Hematopoietic multipotent progenitor cell treated with erythropoietin and hydrocortisone succinate and interleukin-3 and kit ligand, for 6 days (in vitro differentiated cells): ENCODE measurements around the gene CCDC74B.
A peak's percentile ranks its signal among the peaks of the same experiment; 100 is the strongest.
"Not testable (repeated sequence)": the region's sequence is repeated elsewhere in the genome, so short reads cannot be mapped to it uniquely, and the experiment has no call there.

Experiments used
- DNase-seq: peaks from one replicate; pipeline ENCODE4 v3.0.0-alpha.2; 2015

Gene CCDC74B

DNA sequence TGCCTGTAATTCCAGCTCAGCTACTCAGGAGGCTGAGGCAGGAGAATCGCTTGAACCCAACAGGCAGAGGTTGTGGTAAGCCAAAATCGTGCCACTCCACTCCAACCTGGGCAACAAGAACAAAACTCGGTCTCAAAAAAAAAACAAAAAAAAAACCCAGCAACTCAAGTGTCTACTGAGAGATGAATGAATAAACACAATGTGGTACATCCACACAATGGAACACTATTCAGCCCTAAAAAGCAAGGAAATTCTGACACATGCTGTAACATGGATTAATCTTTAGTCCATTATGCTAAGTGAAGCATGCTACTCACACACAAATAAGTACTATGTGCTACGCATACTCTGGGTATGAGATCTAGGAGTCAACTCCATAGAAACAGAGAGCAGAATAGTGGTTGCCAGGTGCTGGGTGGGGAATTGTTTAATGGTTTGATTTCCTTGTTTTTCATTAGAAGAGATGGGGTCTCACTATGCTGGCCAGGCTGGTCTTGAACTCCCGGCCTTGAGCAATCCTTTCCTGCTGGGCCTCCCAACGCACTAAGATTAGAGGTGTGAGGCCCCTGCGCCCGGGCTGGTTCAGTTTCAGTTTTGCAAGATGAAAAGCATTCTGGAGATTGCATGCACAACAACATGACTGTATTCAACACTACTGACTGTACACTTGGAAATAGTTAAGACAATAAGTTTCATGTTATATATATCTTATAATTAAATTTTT lies 20.5 kb upstream of the CCDC74B start:
- no peak for DNase-seq

DNA sequence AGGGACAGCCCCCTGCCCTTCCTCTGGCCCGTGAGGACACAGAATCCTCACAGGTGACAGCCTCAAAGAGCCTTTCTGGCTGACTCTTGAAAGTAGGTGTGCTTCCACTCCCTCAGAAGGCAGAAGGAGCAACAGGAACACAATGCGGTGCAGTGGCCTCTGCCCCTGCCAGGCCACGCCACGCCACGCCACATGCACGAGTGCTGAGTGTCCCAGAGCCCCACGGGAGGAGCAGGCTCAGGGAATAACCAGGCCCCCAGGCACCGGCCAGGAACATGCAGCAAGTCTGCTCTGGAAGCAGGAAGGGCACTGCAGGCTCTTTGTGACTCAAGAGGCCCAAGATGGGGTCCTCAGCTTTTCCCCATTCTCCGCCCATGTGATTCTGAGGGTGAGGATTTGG lies 18.1 kb upstream of the CCDC74B start:
- DNase-seq, result no peak

DNA sequence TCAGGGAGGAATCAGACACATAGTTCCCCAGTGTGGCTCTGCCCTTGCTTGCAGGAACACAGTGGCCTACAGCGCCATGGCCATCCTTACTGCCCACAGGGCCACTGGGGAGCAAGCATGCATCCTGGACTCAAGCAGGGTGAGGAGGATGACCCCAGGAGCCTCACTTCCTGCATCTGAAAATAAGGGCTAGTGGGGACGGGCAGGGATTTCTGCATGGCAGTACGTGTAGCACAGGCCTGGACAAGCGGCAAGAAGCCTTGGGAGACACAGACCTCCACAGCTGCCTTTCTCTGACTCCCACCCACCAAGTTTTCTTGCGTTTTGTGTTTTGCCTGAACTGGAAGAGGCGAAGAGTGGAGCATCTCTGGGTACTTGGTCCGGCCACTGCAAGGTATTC lies 17.6 kb upstream of the CCDC74B start:
- not testable (repeated sequence) for DNase-seq

DNA sequence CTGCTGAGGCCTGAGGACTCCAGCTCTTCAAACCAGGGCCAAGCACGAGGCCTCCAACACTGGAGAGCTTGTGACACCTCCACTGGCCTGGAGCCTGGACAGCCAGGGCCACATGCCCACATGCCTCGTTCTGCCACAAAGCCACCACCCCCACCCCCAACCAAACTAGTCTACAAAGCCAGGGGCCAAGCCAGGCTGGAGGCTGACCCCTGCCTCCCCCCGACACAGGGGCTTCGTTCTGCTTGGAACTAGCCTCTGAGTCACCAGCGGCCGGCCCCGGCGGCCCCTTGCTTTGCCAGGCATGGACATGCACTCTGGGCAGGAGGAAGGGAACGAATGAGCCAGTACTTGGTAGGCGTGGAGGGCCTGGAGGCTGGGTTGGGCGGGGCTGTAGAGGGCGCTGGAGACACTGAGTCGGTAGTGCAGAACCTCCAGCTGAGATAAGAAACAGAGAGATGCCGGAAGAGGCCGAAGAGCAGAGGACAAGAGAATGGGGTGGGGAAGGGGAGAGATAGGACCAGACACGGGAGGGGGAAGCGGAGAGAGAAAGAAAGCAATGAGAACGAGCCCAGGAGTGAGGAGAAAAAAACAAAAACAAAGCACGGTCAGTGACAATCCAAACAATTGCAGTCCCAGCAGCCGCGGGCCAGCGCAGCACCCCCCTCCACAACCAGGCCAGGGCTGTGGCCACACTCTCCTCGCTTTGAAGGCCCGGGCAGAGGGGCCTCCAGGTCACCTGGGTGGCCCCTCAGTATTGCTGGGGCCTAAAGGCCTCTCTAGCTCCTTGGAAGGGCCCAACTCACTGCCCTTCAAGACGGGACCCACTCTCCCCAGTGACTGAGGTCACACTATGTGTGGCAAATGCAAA lies 16.2 kb upstream of the CCDC74B start:
- DNase-seq, result peak; percentile 28

DNA sequence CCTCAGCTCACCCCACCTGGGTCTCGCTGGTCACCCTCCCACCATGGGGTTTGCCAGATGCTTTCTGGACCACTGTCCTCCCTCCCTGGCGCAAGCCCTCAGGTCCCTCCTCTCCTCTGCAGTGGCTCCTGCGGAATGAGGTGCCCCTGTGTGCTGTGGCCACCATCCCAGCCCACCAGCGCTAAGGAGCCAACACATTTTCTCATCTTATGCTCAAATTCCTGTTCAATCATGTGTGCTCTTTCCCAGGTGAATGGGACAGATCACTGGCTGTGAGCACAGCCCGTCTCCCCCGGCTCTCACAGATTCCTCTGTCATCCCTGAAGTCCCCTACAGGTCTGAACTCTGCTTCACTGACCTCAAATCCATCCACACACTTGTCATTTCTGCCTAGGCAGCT lies 15.2 kb upstream of the CCDC74B start:
- DNase-seq, result no peak

DNA sequence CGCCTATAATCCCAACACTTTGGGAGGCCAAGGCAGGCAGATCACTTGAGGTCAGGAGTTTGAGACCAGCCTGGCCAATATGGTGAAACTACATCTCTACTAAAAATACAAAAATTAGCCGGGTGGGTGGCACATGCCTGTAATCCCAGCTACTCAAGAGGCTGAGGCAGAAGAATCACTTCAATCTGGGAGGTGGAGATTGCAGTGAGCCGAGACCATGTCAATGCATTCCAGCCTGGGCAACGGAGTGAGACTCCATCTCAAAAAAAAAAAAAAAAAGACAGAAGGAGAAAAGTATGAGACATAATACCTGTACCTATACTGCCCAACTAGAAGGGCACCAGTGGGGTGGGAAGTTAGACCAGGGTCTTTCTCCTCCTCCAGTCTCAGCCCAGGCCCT lies 14.5 kb upstream of the CCDC74B start:
- DNase-seq, result not testable (repeated sequence)

DNA sequence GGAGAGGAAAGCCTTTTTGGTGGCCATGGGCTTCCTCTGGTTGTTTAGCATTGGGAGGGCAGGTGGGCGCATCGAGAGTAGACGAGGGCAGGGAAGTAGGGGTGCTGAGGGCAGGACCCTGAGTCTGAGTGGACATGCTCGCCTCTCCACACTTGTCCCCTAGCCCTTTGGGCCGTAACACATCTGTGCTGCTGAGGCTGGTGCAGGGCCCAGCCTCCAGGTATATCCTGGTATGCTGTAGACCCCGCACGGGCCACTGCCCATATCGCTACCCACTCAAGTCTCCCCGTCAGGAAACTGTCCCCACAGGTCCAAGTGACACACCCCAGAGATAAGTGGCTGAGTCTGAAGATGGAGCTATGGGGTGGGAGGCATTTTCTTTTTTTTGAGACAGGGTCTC lies 13.7 kb upstream of the CCDC74B start:
- DNase-seq, result no peak

DNA sequence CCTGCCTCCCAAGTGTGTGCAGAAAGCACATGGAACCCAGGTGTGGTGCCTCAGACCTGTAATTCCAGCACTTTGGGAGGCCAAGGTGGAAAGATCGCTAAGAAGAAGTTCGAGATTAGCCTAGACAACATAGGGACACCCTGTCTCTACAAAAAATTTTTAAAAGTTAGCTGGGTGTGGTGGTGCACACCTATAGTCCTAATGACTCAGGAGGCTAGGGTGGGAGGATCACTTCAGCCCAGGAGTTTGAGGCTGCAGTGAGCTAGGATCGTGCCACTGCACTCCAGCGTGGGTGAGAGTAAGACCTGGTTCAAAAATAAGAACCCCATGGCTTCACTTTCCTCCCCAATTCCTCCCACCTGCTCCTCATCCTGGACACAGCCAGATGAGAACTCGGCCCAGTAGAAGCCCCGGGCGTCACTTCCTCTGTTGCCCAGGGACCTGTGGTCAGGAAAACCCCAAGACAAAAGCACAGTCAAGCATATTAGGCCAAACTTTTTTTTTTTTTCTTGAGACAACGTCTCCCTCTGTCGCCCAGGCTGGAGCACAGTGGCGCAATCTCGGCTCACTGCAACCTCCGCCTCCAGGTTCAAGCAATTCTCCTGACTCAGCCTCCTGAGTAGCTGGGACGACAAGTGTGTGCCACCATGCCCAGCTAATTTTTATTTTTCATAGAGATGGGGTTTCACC lies 13.1 kb upstream of the CCDC74B start:
- DNase-seq, result peak; percentile 12

DNA sequence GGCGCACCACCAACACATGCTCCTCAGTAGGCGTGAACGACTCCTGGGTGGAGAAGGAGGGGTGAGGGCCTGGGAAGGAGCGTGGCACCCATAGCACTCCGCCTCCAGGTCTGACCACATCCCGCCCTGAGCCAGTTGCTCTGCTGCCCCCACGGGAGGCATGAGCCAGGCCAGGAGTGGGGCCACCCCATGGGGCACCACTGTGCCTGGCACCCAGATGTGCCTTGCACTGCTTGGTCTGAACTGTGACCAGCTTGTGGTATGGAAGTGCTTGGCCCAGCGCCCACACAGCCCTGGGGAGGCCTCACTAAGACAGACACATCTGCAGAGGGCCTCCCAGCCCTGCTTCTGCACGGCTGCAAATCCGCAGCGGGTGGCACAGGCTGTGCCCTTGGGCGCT lies 12.4 kb upstream of the CCDC74B start:
- DNase-seq, result peak; percentile 24

DNA sequence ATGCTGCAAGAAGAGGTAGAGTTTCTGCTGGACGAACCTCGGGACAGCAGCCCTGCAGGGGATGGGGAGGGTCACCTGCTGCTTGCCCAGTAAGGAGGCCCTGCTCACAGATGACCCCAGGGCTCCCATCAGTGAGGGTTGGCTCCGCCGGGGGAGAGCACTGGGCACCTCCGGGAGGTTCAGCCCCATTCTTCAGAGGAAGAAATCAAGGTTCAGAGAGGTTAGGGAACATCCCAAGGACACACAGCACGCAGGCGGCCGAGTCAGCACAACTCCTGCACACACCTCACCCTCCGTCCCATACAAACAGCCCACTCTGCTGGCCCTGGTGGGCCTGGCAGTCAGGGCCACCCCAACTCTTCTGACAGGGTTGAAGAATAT lies 11.7 kb upstream of the CCDC74B start:
- DNase-seq, result no peak

DNA sequence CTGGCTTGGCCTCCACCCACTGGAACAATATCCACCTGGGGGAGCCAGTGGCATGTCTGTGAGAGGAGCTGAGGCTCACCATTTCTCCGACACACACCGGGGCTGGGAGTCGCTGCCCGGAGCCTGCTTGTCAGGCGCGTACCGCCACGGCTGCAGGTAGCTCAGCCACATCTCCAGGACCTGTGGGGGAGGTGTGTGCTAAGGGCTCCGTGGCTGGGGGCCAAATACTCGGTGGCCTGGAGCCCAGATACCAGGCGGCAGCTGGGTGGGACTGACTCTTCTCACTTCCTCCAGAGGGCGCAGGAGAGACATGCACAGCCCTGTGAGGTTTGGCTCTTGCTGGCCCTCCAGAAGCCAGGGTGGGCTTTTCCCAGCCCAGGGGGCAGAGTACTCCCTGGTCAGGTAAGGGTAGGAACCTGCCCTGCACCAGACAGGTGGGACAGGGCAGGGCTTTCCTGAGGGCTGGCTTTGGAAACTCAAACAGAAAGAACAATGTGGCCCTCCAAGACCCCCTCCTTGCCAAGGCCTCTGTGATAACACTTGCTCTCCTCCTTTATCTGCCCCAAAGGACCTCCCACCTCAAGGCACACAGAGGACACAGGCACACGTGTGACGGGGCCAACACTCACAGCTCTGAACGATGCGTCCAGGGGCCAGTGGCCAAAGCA lies 11.2 kb upstream of the CCDC74B start:
- peak; percentile 84 for DNase-seq

DNA sequence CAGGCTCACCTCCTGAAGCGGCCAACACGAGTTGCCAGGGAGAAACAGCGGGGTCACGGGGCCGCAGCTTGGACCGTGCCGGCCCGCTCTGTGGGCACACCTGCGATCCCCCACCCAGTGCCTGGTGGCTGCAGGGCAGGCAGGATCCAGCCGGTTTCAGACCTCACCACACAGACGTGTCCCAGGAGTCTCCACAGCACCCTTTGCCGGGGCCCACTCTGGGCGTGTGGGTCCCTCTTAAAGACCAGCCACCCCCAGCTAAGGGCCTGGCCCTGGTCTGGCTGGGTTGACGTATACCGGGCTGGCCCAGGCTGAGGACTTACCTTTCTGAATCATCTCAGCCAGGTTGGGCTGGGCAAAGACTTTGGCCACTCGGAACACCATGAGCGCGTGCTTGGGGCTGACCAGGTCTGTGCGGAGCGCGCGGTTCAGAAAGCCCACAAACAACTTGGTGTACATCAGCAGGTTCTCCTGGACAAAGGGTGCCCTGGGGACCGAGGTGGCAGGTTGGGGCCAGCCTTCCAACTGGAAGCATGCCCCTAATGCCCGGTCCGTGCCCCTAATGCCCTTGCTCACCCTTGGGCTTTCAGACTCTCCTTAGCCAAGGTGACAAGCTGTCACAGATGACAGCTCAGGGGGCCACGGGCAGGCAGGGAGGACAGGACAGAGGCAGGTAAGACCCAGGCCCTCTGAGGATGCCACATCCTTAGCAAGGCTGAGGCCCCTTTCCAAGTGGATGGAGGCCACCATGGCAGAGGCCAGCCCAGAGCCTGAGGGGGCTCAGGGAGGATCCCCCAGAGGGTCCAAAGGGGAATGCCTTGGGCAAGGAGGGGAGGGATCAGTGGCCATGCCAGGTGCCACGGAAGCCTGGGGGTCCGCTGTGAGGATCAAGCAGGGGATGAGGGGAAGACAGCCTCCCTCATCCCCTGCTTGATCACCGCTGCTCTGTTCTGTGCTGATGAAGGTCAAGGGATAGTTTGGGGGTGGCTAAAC lies 10.2 kb upstream of the CCDC74B start:
- no peak for DNase-seq

DNA sequence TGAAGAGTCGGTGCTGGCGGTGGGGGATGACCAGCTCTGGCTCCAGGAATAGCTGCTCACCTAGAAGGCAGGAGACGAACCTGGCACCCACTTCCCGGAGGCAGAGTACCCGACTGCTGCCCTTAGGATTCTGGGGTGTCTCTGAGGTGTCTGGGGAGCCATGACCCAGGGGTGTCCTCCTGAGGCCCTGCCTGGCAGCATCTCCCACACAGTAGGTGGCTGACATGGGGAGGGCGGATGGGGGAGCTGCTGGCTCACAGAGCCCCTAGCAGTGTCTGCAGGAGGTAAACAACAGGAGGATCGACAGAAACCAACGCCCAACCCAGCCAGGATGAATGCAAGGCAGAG lies 9.5 kb upstream of the CCDC74B start:
- not testable (repeated sequence) for DNase-seq

DNA sequence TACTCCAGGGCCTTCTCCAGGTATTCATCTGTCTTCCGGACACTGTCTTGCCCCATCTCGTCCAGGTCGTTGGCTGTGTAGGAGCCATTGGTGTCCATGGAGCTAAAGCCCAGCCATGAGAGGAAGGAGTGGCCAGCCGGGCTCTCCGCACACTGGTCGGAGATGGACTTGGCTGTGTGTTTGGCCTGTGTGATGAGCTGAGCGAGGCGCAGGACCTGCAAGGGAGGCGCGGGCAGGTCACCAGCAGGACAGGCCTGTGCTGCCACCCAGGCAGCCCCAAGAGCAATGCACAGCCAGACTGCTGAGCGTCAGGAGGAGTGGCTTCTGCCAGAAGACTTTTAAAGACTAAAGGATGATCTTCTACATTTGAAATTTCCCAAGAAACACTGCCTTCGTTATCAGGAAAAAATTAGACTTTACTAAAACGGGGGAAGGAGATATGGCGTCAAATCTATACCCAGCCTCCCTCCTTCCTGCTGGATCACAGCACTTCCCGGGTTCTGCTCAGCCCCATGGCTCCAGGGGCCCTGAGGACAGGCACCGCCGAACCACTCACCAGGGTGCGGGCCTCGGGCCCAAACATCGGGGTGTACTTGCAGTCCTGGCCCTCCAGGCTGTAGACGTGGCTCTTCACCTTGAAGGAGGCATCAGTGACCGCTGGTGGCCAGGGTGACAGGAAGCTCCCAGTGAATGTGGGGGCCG lies 9.0 kb upstream of the CCDC74B start:
- DNase-seq, result not testable (repeated sequence)

DNA sequence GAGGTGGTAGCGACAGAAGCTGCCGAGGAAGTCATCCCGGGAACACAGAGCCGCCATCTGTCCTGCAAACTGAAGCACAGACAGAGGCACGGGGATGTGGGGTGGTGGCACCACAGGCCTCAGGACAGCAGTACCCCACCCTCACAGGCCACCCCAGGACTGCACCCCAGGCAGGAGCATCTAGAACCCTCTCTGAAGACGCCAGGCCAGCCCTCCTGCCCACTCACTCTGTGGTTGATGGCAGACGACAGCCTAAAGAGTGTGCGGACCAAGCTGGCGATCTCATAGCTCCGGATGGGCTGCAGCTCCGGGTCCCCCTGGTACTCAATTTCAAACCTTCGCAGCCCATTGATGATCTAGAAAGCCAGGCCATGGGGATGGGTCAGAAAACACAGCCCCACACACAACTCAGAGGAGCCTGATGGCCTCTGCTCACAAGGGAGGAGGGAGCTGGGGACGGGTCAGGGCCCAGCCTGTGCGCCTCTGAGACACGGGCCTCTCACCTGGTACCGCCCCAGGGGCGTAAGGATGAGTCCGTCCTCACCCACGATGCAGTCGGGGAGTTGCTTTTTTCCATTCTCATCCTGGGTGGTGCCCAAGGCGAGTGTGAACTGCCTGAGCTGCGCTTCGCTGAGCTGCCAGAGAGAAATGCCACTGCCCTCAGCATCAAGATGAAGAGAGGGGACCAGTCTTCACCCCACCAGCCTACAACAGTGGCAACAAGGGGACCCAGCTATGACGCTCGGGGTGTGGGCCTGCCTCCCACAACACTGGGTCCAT lies 8.1 kb upstream of the CCDC74B start:
- no peak for DNase-seq

DNA sequence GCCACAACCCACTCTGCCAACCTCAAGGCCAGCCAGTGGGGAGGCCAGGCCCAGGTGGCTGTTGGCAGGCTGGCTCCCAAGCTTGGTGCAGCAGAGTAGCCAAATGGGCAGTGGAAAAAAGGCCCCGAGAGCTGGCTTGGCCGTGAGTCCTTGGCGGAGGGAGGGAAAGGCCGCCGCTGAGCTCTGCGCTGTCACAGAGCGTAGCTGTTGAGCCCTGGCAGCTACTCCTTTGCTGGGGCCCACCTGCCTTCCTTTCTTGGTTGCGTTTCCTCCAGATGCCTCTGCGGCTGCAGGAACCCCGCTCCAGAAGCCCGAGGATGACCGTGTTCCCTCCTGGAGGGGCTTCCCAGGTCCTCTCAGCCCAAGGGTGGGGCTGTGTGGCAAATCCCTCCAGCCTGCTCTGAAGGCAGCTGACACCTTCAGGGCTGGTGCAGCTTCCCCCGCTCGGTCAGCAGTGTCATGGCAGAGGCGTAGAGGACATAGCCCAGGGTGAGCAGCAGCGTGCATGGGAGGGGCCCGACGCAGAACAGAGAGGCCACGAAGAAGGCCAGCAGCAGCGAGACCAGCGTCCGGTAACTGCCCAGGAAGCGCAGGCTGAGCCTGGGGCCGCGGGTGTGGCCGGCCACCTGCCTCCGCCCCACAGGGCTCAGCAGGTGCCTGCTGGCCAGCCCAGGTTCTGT lies 7.4 kb upstream of the CCDC74B start:
- DNase-seq, result not testable (repeated sequence)

DNA sequence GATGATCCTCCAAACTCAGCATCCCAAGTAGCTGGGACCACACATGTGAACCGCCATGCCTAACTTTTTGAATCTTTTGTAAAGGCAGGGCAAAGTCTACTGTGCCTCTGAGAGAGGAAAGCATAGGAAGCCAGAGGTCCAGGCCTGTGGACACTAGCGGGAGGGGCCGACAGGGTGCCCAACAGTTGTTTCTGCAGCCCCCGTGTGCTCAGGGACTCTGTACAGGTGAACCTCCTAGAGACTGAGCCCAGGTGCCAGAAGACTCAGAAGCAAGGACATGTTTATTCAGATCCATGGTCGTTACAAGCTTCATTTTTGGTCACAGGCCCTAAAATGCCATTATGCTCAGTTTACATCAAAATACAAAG lies 6.2 kb upstream of the CCDC74B start:
- not testable (repeated sequence) for DNase-seq

DNA sequence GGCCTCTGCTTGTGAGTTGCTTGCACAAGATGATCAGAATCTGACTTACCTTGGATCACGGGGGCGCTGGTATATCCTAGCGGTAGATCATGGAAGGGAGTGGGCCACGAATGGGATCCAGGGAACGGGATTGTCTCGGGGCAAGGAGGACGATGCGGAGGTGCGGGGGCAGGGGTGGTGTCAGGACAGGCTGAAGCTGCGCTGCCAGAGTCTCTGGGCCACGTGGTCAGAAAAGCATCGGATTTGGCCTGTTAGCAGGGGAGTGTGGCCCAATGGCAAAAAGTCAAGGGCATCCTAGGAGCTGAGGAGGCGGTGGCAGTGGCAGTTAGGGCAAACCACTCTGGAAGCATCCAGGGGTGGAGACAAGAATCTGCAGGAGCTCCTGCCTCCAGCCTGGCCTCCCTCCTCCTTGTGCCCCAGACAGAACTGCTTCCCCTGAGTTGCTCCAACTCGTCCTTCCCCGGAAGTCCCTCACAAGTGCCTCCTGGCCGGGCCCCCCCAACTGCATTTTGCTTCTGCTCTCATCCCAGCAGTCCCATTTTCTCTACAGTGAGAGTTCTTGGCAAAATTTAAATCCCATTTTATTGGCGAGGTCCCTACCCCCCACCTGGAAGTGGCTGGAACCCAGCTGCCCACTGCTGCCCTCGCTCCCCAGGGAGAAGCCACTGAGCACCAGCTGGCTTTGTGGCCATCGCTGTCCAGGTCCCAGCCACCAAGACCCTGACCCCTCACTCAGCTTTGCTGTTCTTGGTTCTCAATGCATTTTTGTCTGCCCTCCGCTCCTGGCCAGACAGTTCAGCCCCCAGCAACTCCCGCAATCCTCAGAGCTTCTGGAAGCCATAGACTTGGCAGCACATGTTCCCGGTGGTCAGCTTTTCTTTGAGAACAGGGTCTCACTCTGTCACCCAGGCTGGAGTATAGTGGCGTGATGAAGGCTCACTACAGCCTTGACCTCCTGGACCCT lies 5.6 kb upstream of the CCDC74B start:
- DNase-seq, result no peak

DNA sequence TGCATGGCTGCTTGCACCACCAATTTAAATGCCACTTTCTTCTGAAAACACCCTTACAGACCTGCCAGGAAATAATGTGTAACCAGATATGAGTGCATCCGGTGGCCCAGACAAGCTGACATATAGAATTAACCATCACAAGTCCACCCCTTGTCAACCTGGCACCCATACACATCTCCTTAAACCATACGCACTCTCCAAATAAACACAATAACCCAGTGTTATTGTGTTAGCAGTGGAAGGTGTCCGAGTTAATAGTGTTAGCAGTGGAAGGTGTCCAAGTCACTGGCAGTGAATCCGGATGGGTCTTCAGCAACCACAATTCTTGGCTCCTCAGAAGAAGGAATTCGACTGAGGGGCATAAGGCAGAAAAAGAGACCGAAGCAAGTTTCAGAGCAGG lies 3.6 kb upstream of the CCDC74B start:
- not testable (repeated sequence) for DNase-seq
